Common myeloid progenitor, CD34-positive (primary cell): ENCODE measurements around the gene IQGAP2.

Experiments used
- CTCF ChIA-PET: fragments of 350-600 bp; sonication (Branson Sonifier 250); formaldehyde crosslinking; loops from one replicate; lab custom pipeline; 2021; ENCODE audit warnings: antibody characterized with exemption; lab: Charles Lee
- POLR2A ChIA-PET: fragments of 350-600 bp; sonication (Branson Sonifier 250); formaldehyde crosslinking; loops from one replicate; lab custom pipeline; 2021; ENCODE audit warnings: antibody characterized with exemption; lab: Charles Lee
- DNase-seq, 3 donors: peaks; one replicate each; pipeline versions ENCODE4 v3.0.0 to v3.0.0-alpha.2; 2013
- H3K27ac ChIP-seq, 2 experiments: 1 replicate in 1 of 2; 2 replicates in 1 of 2; pipeline ENCODE4 v1.7.0; 2013; ENCODE audit warnings: inconsistent platforms in 2 of 2, low read length in 2 of 2, mild to moderate bottlenecking in 2 of 2, low read depth in 1 of 2, moderate library complexity in 1 of 2; ENCODE audit not compliant: severe bottlenecking in 2 of 2, insufficient read depth in 1 of 2, poor library complexity in 1 of 2
- H3K27me3 ChIP-seq, 5 experiments: replicated peaks in 2 of 5; 1 replicate in 3 of 5; 2 replicates in 2 of 5; pipeline versions ENCODE4 v1.6.1 to v1.7.0; 2013; ENCODE audit warnings: low read length in 4 of 5, mild to moderate bottlenecking in 2 of 5, moderate library complexity in 2 of 5, inconsistent platforms in 1 of 5; ENCODE audit not compliant: insufficient read depth in 5 of 5, control insufficient read depth in 4 of 5
- H3K36me3 ChIP-seq, 4 experiments: 1 replicate in 2 of 4; 2 replicates in 2 of 4; pipeline versions ENCODE4 v1.6.1 to v1.7.0; 2013; ENCODE audit warnings: low read length in 3 of 4, control low read depth in 1 of 4, mild to moderate bottlenecking in 1 of 4; ENCODE audit not compliant: control insufficient read depth in 4 of 4, insufficient read depth in 4 of 4
- H3K4me1 ChIP-seq, 4 experiments: 1 replicate in 3 of 4; 2 replicates in 1 of 4; pipeline versions ENCODE4 v1.6.1 to v1.7.1; 2013; ENCODE audit warnings: low read length in 3 of 4, mild to moderate bottlenecking in 3 of 4, control low read depth in 1 of 4, inconsistent platforms in 1 of 4, moderate library complexity in 1 of 4; ENCODE audit not compliant: control insufficient read depth in 4 of 4, insufficient read depth in 4 of 4; ENCODE audit errors: control extremely low read depth in 1 of 4
- H3K4me3 ChIP-seq, 7 experiments: 1 replicate in 4 of 7; 2 replicates in 3 of 7; pipeline versions ENCODE4 v1.5.1 to v1.7.0; 2013; ENCODE audit warnings: mild to moderate bottlenecking in 7 of 7, low read length in 6 of 7, moderate library complexity in 6 of 7, inconsistent platforms in 2 of 7, low read depth in 2 of 7, control low read depth in 1 of 7; ENCODE audit not compliant: insufficient read depth in 4 of 7, control insufficient read depth in 1 of 7; ENCODE audit errors: extremely low read depth in 1 of 7
- H3K9me3 ChIP-seq, 5 experiments: 1 replicate in 4 of 5; 2 replicates in 1 of 5; pipeline versions ENCODE4 v1.6.1 to v1.7.1; 2013; ENCODE audit warnings: low read length in 4 of 5, mild to moderate bottlenecking in 2 of 5, inconsistent platforms in 1 of 5, low read depth in 1 of 5, moderate library complexity in 1 of 5; ENCODE audit not compliant: control insufficient read depth in 4 of 5, insufficient read depth in 2 of 5; ENCODE audit errors: control extremely low read depth in 1 of 5
- WGBS: methylation state at CpG from one replicate; pipeline ENCODE4 v1.1.5; 2013; ENCODE audit not compliant: insufficient coverage; 5-methylcytosine and 5-hydroxymethylcytosine counted together

The IQGAP2 gene

DNA sequence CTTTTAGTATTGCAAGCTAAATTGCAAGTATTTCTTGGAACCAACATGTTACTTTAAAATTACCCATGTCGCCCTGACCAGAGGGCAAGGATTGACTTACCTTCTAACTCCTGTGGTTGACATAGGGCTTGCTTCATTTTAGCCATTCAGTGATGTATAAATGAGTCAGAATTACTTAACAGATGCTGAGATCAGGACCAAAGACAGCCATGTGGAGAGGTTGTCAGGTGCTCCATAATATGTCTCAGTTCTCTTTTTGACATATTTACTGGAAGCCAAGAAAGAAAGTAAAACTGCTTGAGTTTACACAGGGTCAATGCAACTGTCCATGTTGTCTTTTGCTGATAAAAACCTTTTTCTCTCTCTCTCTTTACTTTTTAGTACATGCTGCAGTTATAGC is 186.9 kb downstream of the IQGAP2 start:
- H3K4me1 ChIP-seq = no peaks in the 10 kb centered on the region
- H3K4me3 ChIP-seq = no peak overlapping the region
- CTCF ChIA-PET = no interaction called here
- no peak overlapping the region for H3K27ac ChIP-seq
- H3K36me3 ChIP-seq = peaks cover 23 to 66% (median 39%) of the 10 kb centered on the region in 4 experiments
- no peak for DNase-seq
- WGBS = no CpG with 5 or more reads among the region's 1 CpG
- POLR2A ChIA-PET = no interaction called here
- no peaks in the 10 kb centered on the region for H3K27me3 ChIP-seq
- no peaks in the 10 kb centered on the region for H3K9me3 ChIP-seq

DNA sequence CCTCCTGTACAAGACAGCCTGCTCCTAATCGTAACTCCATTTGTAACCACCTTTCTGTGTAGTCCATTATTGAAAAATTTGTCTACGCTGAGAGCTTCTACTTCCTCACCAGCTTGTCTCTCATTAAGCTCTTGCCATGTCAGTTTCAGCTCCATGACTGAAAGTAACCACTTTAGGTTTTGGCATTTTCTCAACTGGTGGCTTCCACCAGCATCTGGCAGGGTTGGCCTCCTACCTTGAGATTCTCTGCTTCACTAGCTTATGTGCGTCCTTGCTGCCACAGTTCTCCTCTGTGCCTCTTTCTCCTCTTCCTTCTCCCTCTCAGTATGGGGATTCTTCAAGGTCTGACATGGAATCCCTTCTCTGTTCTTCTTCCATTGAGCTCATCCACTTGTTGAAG is 188.3 kb downstream of the IQGAP2 start:
- no peaks in the 10 kb centered on the region for H3K4me1 ChIP-seq
- peaks cover 24 to 77% (median 45%) of the 10 kb centered on the region in 4 experiments for H3K36me3 ChIP-seq
- CTCF ChIA-PET = interaction anchor here (1.2 to 2.7 kb wide), 3 partner anchors 8 to 26 kb away, joined by 3 to 14 read pairs (median 8); no protein-coding TSS in a partner anchor
- POLR2A ChIA-PET = no interaction called here
- no peak overlapping the region for H3K4me3 ChIP-seq
- no peak for DNase-seq
- 97% methylated on average over 3 of the region's 3 CpGs for WGBS
- H3K27me3 ChIP-seq = no peaks in the 10 kb centered on the region
- peak overlapping the region in 1 of 2 experiments; percentile 47 for H3K27ac ChIP-seq
- H3K9me3 ChIP-seq = no peaks in the 10 kb centered on the region

DNA sequence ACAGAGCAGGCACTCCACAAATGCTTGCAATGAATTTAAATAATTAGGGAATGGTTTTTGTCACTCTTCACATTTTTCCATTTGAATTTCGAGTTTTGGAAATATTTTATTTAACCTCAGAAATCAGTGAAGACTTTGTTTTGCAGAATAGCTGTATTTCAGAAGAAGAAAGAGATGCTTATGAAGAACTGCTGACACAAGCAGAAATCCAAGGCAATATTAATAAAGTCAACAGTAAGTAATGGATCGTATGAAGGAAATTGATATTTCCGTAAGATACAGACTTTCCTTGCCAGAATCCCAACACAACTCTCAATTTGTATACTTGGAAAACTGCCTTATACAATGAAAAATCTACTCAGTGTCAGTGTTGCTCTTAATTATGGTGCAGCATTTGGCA is 189.6 kb downstream of the IQGAP2 start:
- H3K4me3 ChIP-seq = no peak overlapping the region
- CTCF ChIA-PET = interaction anchor here (1.0 to 2.7 kb wide), 2 partner anchors 10 to 48 kb away, joined by 4 to 14 read pairs; no protein-coding TSS in a partner anchor
- DNase-seq = no peak
- H3K4me1 ChIP-seq = no peaks in the 10 kb centered on the region
- no peak overlapping the region for H3K27ac ChIP-seq
- H3K36me3 ChIP-seq = peaks cover 37 to 90% (median 54%) of the 10 kb centered on the region in 4 experiments
- no peaks in the 10 kb centered on the region for H3K27me3 ChIP-seq
- POLR2A ChIA-PET = no interaction called here
- H3K9me3 ChIP-seq = no peaks in the 10 kb centered on the region
- no CpG with 5 or more reads among the region's 3 CpGs for WGBS

DNA sequence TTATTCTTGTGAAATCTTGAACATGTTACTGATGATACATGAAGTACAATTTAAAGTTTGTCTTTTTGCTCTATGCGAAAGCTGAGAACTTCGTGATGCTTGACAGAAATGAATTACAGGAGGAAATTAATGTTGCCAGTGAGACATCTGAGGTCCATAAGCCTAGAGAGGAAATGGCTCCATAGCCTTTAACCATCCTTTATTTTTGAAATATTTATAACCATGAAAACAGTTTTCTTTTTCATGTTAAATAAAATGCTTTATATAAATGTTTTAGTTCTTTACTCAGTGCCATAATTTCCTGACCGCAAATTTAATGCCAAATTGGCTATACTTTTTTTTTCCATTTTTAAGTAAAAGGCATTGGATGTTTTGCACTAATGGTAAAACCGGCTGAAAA is 191.0 kb downstream of the IQGAP2 start:
- POLR2A ChIA-PET = no interaction called here
- DNase-seq = no peak
- 70% methylated on average over 2 of the region's 4 CpGs for WGBS
- Histone ChIP-seq H3K36me3 (peaks cover 38 to 97% (median 56%) of the 10 kb centered on the region in 4 experiments), H3K27me3 (no peaks in the 10 kb centered on the region), H3K27ac (no peak overlapping the region), H3K4me1 (no peaks in the 10 kb centered on the region), H3K9me3 (no peaks in the 10 kb centered on the region), H3K4me3 (no peak overlapping the region)
- CTCF ChIA-PET = interaction anchor here (0.7 kb wide), 2 partner anchors 24 to 180 kb away, joined by 3 read pairs; no protein-coding TSS in a partner anchor

DNA sequence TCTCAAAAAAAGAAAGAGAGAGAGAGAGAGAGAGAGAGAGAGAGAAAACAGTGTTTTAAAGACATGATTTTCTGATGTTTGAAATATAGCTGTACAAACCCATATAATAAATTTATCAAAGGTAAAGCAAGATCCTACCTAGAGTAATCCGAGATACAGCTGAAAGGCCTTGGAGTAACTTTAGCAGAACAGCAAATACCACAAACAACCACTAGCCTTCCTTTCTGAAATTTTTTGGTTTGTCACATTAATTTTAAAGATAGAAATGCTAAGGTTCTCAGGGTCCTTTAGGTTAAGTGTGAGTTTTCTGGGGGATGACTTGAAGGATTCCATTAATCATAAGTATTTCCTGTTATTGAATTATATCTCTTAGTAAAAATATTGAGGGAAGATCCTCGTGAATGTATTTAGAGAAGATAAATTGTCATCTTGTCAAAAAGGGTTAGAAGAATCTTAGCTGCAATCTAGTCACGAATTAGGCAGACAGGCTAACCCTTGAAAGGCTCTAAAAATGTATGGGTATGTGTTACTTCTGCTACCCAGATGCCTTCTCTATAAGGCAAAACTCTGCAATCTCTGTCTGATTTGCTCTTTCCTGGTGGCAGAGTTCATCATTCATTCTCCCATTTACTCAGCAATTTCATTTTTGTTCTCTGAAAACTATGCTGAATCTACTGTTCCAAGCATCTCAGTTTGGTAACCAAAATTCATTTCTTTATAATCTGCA is 192.8 kb downstream of the IQGAP2 start:
- Histone ChIP-seq H3K27ac (no peak overlapping the region), H3K4me3 (no peak overlapping the region), H3K4me1 (no peaks in the 10 kb centered on the region), H3K36me3 (peaks cover 40 to 93% (median 53%) of the 10 kb centered on the region in 4 experiments), H3K9me3 (no peaks in the 10 kb centered on the region), H3K27me3 (no peaks in the 10 kb centered on the region)
- no peak for DNase-seq
- POLR2A ChIA-PET = no interaction called here
- WGBS = 100% methylated on average over 1 of the region's 3 CpGs
- CTCF ChIA-PET = interaction anchor here (1.2 to 1.3 kb wide), 2 partner anchors 9 to 12 kb away, joined by 3 to 4 read pairs; no protein-coding TSS in a partner anchor

DNA sequence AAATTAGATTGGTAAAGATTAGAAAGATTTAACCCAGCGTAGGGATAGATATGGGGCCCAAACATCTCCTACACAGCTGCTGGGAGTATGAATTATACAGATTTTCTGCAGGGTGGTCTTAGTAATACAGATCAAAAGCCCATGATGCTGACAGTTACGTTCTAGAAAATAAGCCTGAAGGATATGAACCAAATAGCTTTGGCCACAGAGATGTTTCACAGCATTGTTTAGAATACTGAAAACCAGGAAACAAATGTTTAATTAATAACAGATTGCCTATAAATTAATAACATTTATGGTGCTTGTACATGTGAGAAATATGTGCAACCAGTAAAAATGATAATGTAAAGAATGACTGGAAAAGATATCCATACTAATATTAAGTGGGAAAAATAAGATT is 195.4 kb downstream of the IQGAP2 start:
- Histone ChIP-seq H3K4me3 (no peak overlapping the region), H3K4me1 (no peaks in the 10 kb centered on the region), H3K36me3 (peaks cover 40 to 90% (median 53%) of the 10 kb centered on the region in 4 experiments), H3K9me3 (no peaks in the 10 kb centered on the region), H3K27me3 (no peaks in the 10 kb centered on the region), H3K27ac (no peak overlapping the region)
- CTCF ChIA-PET = interaction anchor here (0.9 to 5.7 kb wide), 8 partner anchors 7 to 55 kb away, joined by 3 to 48 read pairs (median 8); no protein-coding TSS in a partner anchor
- WGBS = 83% methylated on average over 1 of the region's 2 CpGs
- DNase-seq = no peak
- POLR2A ChIA-PET = no interaction called here

DNA sequence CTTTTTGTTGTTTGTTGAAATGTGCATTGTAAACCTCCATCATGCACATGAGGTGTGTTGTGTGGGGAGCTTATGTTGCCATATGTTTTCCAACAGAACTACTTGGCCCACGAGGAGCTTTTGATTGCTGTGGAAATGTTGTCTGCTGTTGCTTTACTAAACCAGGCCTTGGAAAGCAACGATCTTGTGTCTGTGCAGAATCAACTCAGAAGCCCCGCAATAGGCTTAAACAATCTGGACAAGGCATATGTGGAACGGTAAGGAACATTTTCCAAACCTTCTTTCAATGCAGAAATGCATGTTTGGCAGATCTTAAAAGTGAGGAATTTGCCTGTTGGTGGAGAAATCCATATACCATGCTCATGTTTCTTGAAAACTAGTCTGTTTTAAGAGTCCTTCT is 197.6 kb downstream of the IQGAP2 start:
- 89% methylated on average over 4 of the region's 4 CpGs for WGBS
- Histone ChIP-seq H3K27me3 (no peaks in the 10 kb centered on the region), H3K9me3 (no peaks in the 10 kb centered on the region), H3K4me1 (no peaks in the 10 kb centered on the region), H3K36me3 (peaks cover 40 to 87% (median 59%) of the 10 kb centered on the region in 4 experiments), H3K4me3 (no peak overlapping the region), H3K27ac (no peak overlapping the region)
- POLR2A ChIA-PET = no interaction called here
- CTCF ChIA-PET = interaction anchor here (0.6 to 6.1 kb wide), 15 partner anchors 8 to 415 kb away, joined by 3 to 48 read pairs (median 7); no protein-coding TSS in a partner anchor
- DNase-seq = no peak
